Omental fat pad (tissue), 4 donors: Measurements from ENCODE around the gene JAZF1. TPM values are rescaled to one million over a fixed set of nuclear protein-coding genes. Genes with fewer than 3 reads are reported as not detected.

Source experiments
- ATAC-seq: fragments of 150-250 bp; one replicate; pipeline ENCODE4 v1.9.1; 2016; ENCODE audit warnings: mild to moderate bottlenecking, moderate library complexity; ENCODE audit not compliant: low FRiP score
- DNase-seq: peaks from one replicate; pipeline ENCODE4 v3.0.0-alpha.2; 2019; ENCODE audit warnings: low spot score
- CTCF ChIP-seq, 3 donors: fragments of 450-650 bp; IDR thresholded peaks; one replicate each; pipeline ENCODE4 v1.5.1; 2016 to 2017; ENCODE audit warnings: antibody characterized with exemption in 3 of 3, mild to moderate bottlenecking in 3 of 3, moderate library complexity in 2 of 3
- total RNA-seq, 4 donors: library from RNA; depleted of rRNA; stranded (reverse); fragments of >200 nt; gene quantifications; one replicate each; pipeline ENCODE4 v1.1.0, GENCODE V29; 2016

JAZF1 gene
- total RNA-seq, 4 donors from 2014 or later: 12.1 to 15.3 (median 12.8) TPM

GRCh38 chr7:28054531-28055160, 125.9 kb downstream of the JAZF1 start:
- ATAC-seq: no peak

GRCh38 chr7:28052933-28053332, 127.7 kb downstream of the JAZF1 start:
- DNase-seq: no peak
- ATAC-seq: no peak
- TF ChIP-seq CTCF (IDR thresholded peaks at IDR 0.05): no peak

More at GRCh38 chr7:28054531-28055160, 125.9 kb downstream of the JAZF1 start:
- TF ChIP-seq CTCF (IDR thresholded peaks at IDR 0.05): no peak
- no peak for DNase-seq

DNA sequence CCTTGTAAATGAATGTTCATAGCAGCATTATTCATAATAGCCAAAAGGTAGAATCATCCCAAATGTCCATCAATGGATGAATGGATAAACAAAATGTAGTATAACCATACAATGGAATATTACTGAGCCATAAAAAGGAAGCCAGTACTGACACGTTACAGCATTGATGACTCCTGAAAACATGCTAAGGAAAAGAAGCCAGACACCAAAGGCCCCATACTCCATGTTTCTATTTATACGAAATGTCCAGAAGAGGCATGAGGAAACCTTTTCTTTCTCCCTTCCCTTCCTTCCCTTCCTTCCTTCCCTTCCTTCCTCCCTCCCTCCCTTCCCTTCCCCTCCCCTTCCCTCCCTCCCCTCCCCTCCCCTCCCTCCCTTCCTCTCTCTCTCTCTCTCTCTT, 131.9 kb downstream of the JAZF1 start:
- DNase-seq: no peak
- ATAC-seq: no peak
- no peak for TF ChIP-seq CTCF (IDR thresholded peaks at IDR 0.05)

DNA sequence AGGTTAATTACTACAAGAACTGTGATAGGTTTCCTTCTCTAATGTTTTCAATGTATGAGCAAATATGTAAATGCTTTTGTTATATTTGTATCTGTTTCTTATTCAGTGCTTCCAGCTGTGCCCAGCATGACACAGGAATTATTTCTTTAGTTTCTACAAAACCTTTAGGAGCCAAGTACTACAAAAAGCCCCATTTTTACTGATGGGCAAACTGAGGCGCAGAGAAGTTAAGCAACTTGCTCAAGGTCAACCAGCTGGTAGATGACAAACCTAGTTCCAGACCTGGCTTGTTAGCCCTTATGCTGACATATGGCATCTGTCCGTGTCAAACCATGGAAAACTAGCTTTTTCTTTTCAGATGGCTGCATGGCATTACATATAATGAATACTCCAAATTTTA, 134.6 kb downstream of the JAZF1 start:
- no peak for DNase-seq
- TF ChIP-seq CTCF (IDR thresholded peaks at IDR 0.05): no peak
- no peak for ATAC-seq

DNA sequence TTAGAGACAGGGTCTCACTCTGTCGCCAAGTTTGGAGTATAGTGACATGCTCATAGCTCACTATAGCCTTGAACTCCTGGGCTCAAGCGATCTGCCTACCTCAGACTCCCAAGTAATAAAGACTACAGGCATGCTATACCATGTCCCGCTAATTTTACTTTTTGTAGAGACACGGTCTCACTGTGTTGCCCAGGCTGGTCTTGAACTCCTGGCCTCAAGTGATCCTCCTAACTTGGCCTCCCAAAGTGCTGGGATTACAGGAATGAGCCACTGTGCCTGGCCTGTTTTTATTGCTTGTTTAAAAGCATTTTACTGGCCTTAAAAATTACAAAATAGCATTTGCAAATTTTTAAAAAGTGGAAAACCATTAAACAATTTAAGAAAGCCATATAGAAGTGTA, 135.0 kb downstream of the JAZF1 start:
- no peak for TF ChIP-seq CTCF (IDR thresholded peaks at IDR 0.05)
- DNase-seq (no peak), ATAC-seq (no peak)

DNA sequence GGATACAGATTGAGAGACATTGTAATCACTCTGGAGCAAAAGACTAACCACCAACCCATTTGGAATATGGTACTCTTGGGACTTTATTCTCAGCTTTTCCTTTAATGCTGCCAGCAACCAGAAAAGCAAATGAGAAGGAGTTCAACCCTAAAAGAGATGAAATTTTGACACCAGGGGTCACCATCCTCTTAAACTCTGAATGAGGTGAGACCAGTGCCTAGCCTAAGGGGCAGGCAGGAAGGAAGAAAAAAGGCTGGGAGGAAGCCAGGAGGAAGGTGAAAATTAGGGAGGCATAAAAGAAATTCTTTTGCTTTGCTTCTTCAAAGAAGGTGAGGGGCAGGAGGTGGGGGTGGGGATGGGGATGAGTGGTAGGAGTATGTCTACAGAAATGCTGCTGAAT, 135.8 kb downstream of the JAZF1 start:
- DNase-seq (no peak), ATAC-seq (no peak)
- TF ChIP-seq CTCF (IDR thresholded peaks at IDR 0.05): no peak

DNA sequence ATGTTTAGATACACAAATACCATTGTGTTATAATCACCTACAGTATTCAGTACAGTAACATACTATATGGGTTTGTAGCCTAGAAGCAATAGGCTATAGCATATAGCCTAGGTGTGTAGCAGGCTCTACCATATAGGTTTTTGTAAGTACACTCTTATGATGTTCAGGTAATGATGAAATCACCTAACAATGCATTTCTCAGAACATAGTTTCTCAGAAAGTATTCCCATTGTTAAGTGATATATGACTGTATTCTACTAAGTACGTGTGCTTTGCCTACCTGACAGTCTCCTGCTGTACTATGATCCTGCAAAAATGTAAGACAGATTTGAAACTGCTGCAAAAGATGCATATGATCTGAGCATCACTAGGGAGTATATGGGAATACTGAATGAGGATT, 137.9 kb downstream of the JAZF1 start:
- ATAC-seq (no peak), DNase-seq (no peak)
- TF ChIP-seq CTCF (IDR thresholded peaks at IDR 0.05): no peak
